Mesenchymal stem cell (in vitro differentiated cells and primary cell): Measurements from ENCODE around the gene PDE9A.

Experiments
- DNase-seq: peaks from one replicate; pipeline ENCODE4 v3.0.0-alpha.2; 2013
- H2AFZ ChIP-seq: one replicate; pipeline ENCODE4 v1.6.1; 2013; ENCODE audit warnings: low read depth, mild to moderate bottlenecking, control low read depth, inconsistent platforms, low read length, moderate library complexity
- H2AK5ac ChIP-seq: 2 replicates; pipeline ENCODE4 v1.6.1; 2013; ENCODE audit warnings: low read length, moderate library complexity, mild to moderate bottlenecking, inconsistent platforms; ENCODE audit not compliant: severe bottlenecking
- H2BK120ac ChIP-seq: one replicate; pipeline ENCODE4 v1.6.1; 2013; ENCODE audit warnings: low read depth, mild to moderate bottlenecking, inconsistent platforms, low read length, moderate library complexity
- H2BK12ac ChIP-seq, 2 experiments: one replicate each; pipeline ENCODE4 v1.6.1; 2013; ENCODE audit warnings: inconsistent platforms in 2 of 2, low read length in 2 of 2, mild to moderate bottlenecking in 2 of 2, moderate library complexity in 2 of 2, control low read depth in 1 of 2
- H2BK15ac ChIP-seq: one replicate; pipeline ENCODE4 v1.6.1; 2013; ENCODE audit warnings: mild to moderate bottlenecking, low read depth, inconsistent platforms; ENCODE audit not compliant: poor library complexity, severe bottlenecking
- H2BK5ac ChIP-seq: 2 replicates; pipeline ENCODE4 v1.6.1; 2013; ENCODE audit warnings: low read depth, mild to moderate bottlenecking, low read length, control low read depth, inconsistent platforms; ENCODE audit not compliant: poor library complexity, severe bottlenecking
- H3K14ac ChIP-seq, 2 experiments: one replicate each; pipeline ENCODE4 v1.6.1; 2013; ENCODE audit warnings: inconsistent platforms in 2 of 2, low read length in 2 of 2, control low read depth in 1 of 2, mild to moderate bottlenecking in 1 of 2, moderate library complexity in 1 of 2
- H3K18ac ChIP-seq, 2 experiments: one replicate each; pipeline ENCODE4 v1.6.1; 2013; ENCODE audit warnings: inconsistent platforms in 2 of 2, low read length in 2 of 2, control low read depth in 1 of 2, low read depth in 1 of 2, mild to moderate bottlenecking in 1 of 2
- H3K23ac ChIP-seq, 2 experiments: one replicate each; pipeline ENCODE4 v1.6.1; 2013; ENCODE audit warnings: inconsistent platforms in 2 of 2, low read length in 2 of 2, mild to moderate bottlenecking in 2 of 2, moderate library complexity in 2 of 2, control low read depth in 1 of 2
- H3K27ac ChIP-seq: 2 replicates; pipeline ENCODE4 v1.5.1; 2013; ENCODE audit warnings: mild to moderate bottlenecking, moderate library complexity, low read length, control low read depth, inconsistent platforms; ENCODE audit not compliant: poor library complexity, severe bottlenecking
- H3K27me3 ChIP-seq, 2 experiments: 2 replicates each; pipeline versions ENCODE4 v1.6.1 to v1.7.0; 2013; ENCODE audit warnings: low read length in 2 of 2, mild to moderate bottlenecking in 2 of 2, moderate library complexity in 2 of 2, control low read depth in 1 of 2, inconsistent platforms in 1 of 2; ENCODE audit not compliant: control insufficient read depth in 1 of 2, insufficient read depth in 1 of 2
- H3K36me3 ChIP-seq, 2 experiments: 2 replicates each; pipeline versions ENCODE4 v1.6.1 to v1.7.0; 2013; ENCODE audit warnings: low read length in 2 of 2, control low read depth in 1 of 2, inconsistent platforms in 1 of 2, low read depth in 1 of 2, mild to moderate bottlenecking in 1 of 2; ENCODE audit not compliant: insufficient read depth in 2 of 2, control insufficient read depth in 1 of 2
- H3K4ac ChIP-seq, 2 experiments: one replicate each; pipeline ENCODE4 v1.6.1; 2013; ENCODE audit warnings: inconsistent platforms in 2 of 2, low read length in 2 of 2, mild to moderate bottlenecking in 2 of 2, moderate library complexity in 2 of 2, control low read depth in 1 of 2, low read depth in 1 of 2
- H3K4me1 ChIP-seq: 2 replicates; pipeline ENCODE4 v1.6.1; 2013; ENCODE audit warnings: low read depth, low read length, control low read depth; ENCODE audit not compliant: control insufficient read depth, insufficient read depth
- H3K4me2 ChIP-seq: 2 replicates; pipeline ENCODE4 v1.6.1; 2013; ENCODE audit warnings: low read length, mild to moderate bottlenecking, inconsistent platforms; ENCODE audit not compliant: poor library complexity, severe bottlenecking
- H3K4me3 ChIP-seq, 2 experiments: 2 replicates each; pipeline versions ENCODE4 v1.5.1 to v1.7.0; 2013; ENCODE audit warnings: low read length in 2 of 2, mild to moderate bottlenecking in 2 of 2, control low read depth in 1 of 2, low read depth in 1 of 2; ENCODE audit not compliant: insufficient read depth in 1 of 2
- H3K79me1 ChIP-seq: replicated peaks from 2 replicates; pipeline ENCODE4 v1.6.1; 2013; ENCODE audit warnings: mild to moderate bottlenecking, control low read depth, low read length, inconsistent platforms; ENCODE audit not compliant: poor library complexity, severe bottlenecking
- H3K9ac ChIP-seq: 2 replicates; pipeline ENCODE4 v1.7.0; 2013; ENCODE audit warnings: mild to moderate bottlenecking, low read length, moderate library complexity
- H3K9me3 ChIP-seq: 2 replicates; pipeline ENCODE4 v1.7.0; 2013; ENCODE audit warnings: mild to moderate bottlenecking, low read length; ENCODE audit not compliant: control insufficient read depth
- H4K8ac ChIP-seq: one replicate; pipeline ENCODE4 v1.6.1; 2013; ENCODE audit warnings: inconsistent platforms, mild to moderate bottlenecking, low read length, moderate library complexity
- H4K91ac ChIP-seq: one replicate; pipeline ENCODE4 v1.6.1; 2013; ENCODE audit warnings: mild to moderate bottlenecking, low read length, inconsistent platforms
- WGBS: methylation state at CpG from one replicate; pipeline ENCODE4 v1.1.7; 2013; ENCODE audit warnings: mixed read lengths; 5-methylcytosine and 5-hydroxymethylcytosine counted together

Gene PDE9A

GRCh38 chr21:42797522-42797921, 144.1 kb downstream of the PDE9A start:
- Histone ChIP-seq H3K79me1 (no peaks in the 10 kb centered on the region), H3K14ac (no peak overlapping the region)
- WGBS, result 87% methylated on average over 6 of the region's 7 CpGs

GRCh38 chr21:42798106-42798505, 144.7 kb downstream of the PDE9A start:
- Histone ChIP-seq H3K4ac (no peak overlapping the region), H3K36me3 (no peaks in the 10 kb centered on the region), H3K9me3 (no peaks in the 10 kb centered on the region), H3K4me2 (no peak overlapping the region), H4K8ac (no peak overlapping the region), H3K23ac (no peak overlapping the region), H2BK120ac (no peak overlapping the region), H4K91ac (no peak overlapping the region), H2AFZ (no peak overlapping the region), H3K27ac (no peak overlapping the region), H3K4me3 (no peak overlapping the region), H3K27me3 (peaks cover 19 to 37% of the 10 kb centered on the region in 2 experiments), H2AK5ac (no peak overlapping the region), H3K79me1 (no peaks in the 10 kb centered on the region), H3K9ac (no peak overlapping the region), H3K4me1 (peaks cover 2% of the 10 kb centered on the region), H2BK12ac (no peak overlapping the region), H2BK5ac (no peak overlapping the region), H3K18ac (no peak overlapping the region), H3K14ac (no peak overlapping the region), H2BK15ac (no peak overlapping the region)
- 90% methylated on average over 5 of the region's 6 CpGs for WGBS
- DNase-seq, result no peak

More at GRCh38 chr21:42797522-42797921, 144.1 kb downstream of the PDE9A start:
- Histone ChIP-seq H3K4me3 (no peak overlapping the region), H2AFZ (no peak overlapping the region), H3K4ac (no peak overlapping the region), H3K9ac (no peak overlapping the region), H4K8ac (no peak overlapping the region), H4K91ac (no peak overlapping the region), H3K4me2 (no peak overlapping the region), H3K4me1 (peaks cover 2% of the 10 kb centered on the region), H2BK5ac (no peak overlapping the region), H3K18ac (no peak overlapping the region), H3K36me3 (no peaks in the 10 kb centered on the region), H3K27ac (no peak overlapping the region), H3K27me3 (peaks cover 19 to 37% of the 10 kb centered on the region in 2 experiments), H2BK15ac (no peak overlapping the region), H2BK12ac (no peak overlapping the region), H2BK120ac (no peak overlapping the region), H2AK5ac (no peak overlapping the region), H3K23ac (no peak overlapping the region), H3K9me3 (no peaks in the 10 kb centered on the region)
- no peak for DNase-seq

GRCh38 chr21:42799516-42799915, 146.1 kb downstream of the PDE9A start:
- Histone ChIP-seq H3K9me3 (no peaks in the 10 kb centered on the region), H3K27ac (no peak overlapping the region), H3K9ac (no peak overlapping the region), H2BK12ac (no peak overlapping the region), H3K4me3 (no peak overlapping the region), H3K14ac (no peak overlapping the region), H3K4me2 (no peak overlapping the region), H2BK5ac (no peak overlapping the region), H2AFZ (no peak overlapping the region), H3K79me1 (no peaks in the 10 kb centered on the region), H4K91ac (no peak overlapping the region), H4K8ac (no peak overlapping the region), H3K18ac (no peak overlapping the region), H3K27me3 (peaks cover 19 to 34% of the 10 kb centered on the region in 2 experiments), H3K23ac (no peak overlapping the region), H3K36me3 (no peaks in the 10 kb centered on the region), H3K4ac (no peak overlapping the region), H3K4me1 (peaks cover 2% of the 10 kb centered on the region), H2BK15ac (no peak overlapping the region), H2AK5ac (no peak overlapping the region), H2BK120ac (no peak overlapping the region)
- 86% methylated on average over 8 of the region's 9 CpGs for WGBS
- no peak for DNase-seq

GRCh38 chr21:42799948-42800347, 146.5 kb downstream of the PDE9A start:
- no peak overlapping the region for H2BK12ac ChIP-seq
- no peak overlapping the region for H3K23ac ChIP-seq
- no peak overlapping the region for H3K18ac ChIP-seq
- no peak overlapping the region for H3K4me3 ChIP-seq
- no peak overlapping the region for H2AK5ac ChIP-seq
- no peak overlapping the region for H3K14ac ChIP-seq
- H2BK15ac ChIP-seq, result no peak overlapping the region
- peaks cover 17 to 30% of the 10 kb centered on the region in 2 experiments for H3K27me3 ChIP-seq
- no peak overlapping the region for H2BK5ac ChIP-seq
- WGBS, result over 99% methylated on average over 5 of the region's 5 CpGs
- H3K9ac ChIP-seq, result no peak overlapping the region
- no peaks in the 10 kb centered on the region for H3K36me3 ChIP-seq
- H3K4ac ChIP-seq, result no peak overlapping the region
- no peaks in the 10 kb centered on the region for H3K9me3 ChIP-seq
- H4K8ac ChIP-seq, result no peak overlapping the region
- no peak overlapping the region for H4K91ac ChIP-seq
- H3K27ac ChIP-seq, result no peak overlapping the region
- DNase-seq, result no peak
- no peak overlapping the region for H3K4me2 ChIP-seq
- H3K79me1 ChIP-seq, result no peaks in the 10 kb centered on the region
- no peak overlapping the region for H2BK120ac ChIP-seq
- H3K4me1 ChIP-seq, result no peaks in the 10 kb centered on the region
- H2AFZ ChIP-seq, result no peak overlapping the region
